IMR-90 (cell line): ENCODE results near the gene KLHL29. TPM values are rescaled to one million over a fixed set of nuclear protein-coding genes. Genes with fewer than 3 reads are reported as not detected.

Experiments
- ATAC-seq: fragments of 200-7000 bp; cut with Tn5 transposase; 2 replicates; pipeline ENCODE4 v1.9.1; 2020; ENCODE audit warnings: low read depth, mild to moderate bottlenecking, moderate library complexity
- BruUV-seq: library from RNA; stranded (reverse); fragments of 400-500 nt; replicated peaks from 2 replicates; lab custom pipeline; 2021; lab: Mats Ljungman, UMichigan
- CTCF ChIA-PET: fragments of 300-600 bp; formaldehyde crosslinking; extraction: SDS; loops from one replicate; lab custom pipeline; 2021; ENCODE audit warnings: antibody characterized with exemption; lab: Yijun Ruan, JAX
- POLR2A ChIA-PET: fragments of 300-600 bp; sonication (Branson Sonifier 250); formaldehyde crosslinking; loops from one replicate; lab custom pipeline; 2022; ENCODE audit warnings: antibody characterized with exemption; ENCODE audit not compliant: unreplicated experiment; lab: Charles Lee
- DNase-seq: peaks from one replicate; pipeline ENCODE4 v3.0.0; 2013
- H2AFZ ChIP-seq: replicated peaks from 2 replicates; pipeline ENCODE3; 2013; ENCODE audit warnings: low read length, mild to moderate bottlenecking; ENCODE audit not compliant: poor library complexity
- H2AK5ac ChIP-seq: 2 replicates; pipeline ENCODE4 v1.6.1; 2013; ENCODE audit warnings: low read depth, low read length, inconsistent platforms
- H2AK9ac ChIP-seq: replicated peaks from 2 replicates; pipeline ENCODE3; 2013; ENCODE audit warnings: mild to moderate bottlenecking, low read depth, low read length, moderate library complexity; ENCODE audit not compliant: poor library complexity
- H2BK120ac ChIP-seq: 2 replicates; pipeline ENCODE4 v1.6.1; 2013; ENCODE audit warnings: low read depth, low read length, inconsistent platforms
- H2BK15ac ChIP-seq: 3 replicates; pipeline ENCODE4 v1.6.1; 2013; ENCODE audit warnings: low read depth, low read length, inconsistent platforms
- H2BK20ac ChIP-seq: 2 replicates; pipeline ENCODE4 v1.6.1; 2013; ENCODE audit warnings: low read depth, mild to moderate bottlenecking, inconsistent platforms, low read length, moderate library complexity
- H2BK5ac ChIP-seq: 2 replicates; pipeline ENCODE4 v1.6.1; 2013; ENCODE audit warnings: mild to moderate bottlenecking, low read depth, low read length, inconsistent platforms; ENCODE audit not compliant: poor library complexity, severe bottlenecking
- H3K14ac ChIP-seq: replicated peaks from 2 replicates; pipeline ENCODE4 v1.6.1; 2013; ENCODE audit warnings: low read depth, low read length, inconsistent platforms
- H3K18ac ChIP-seq: 2 replicates; pipeline ENCODE4 v1.6.1; 2013; ENCODE audit warnings: low read depth, low read length, control low read depth
- H3K23ac ChIP-seq: 2 replicates; pipeline ENCODE4 v1.6.1; 2013; ENCODE audit warnings: low read depth, low read length, inconsistent platforms
- H3K27ac ChIP-seq: 2 replicates; pipeline ENCODE4 v1.5.1; 2013; ENCODE audit warnings: mild to moderate bottlenecking, control low read depth, low read length; ENCODE audit not compliant: insufficient read depth
- H3K27me3 ChIP-seq: 2 replicates; pipeline ENCODE4 v1.6.1; 2013; ENCODE audit warnings: low read length; ENCODE audit not compliant: control insufficient read depth, insufficient read depth
- H3K36me3 ChIP-seq: 2 replicates; pipeline ENCODE4 v1.6.1; 2013; ENCODE audit warnings: low read length, mixed read lengths; ENCODE audit not compliant: control insufficient read depth, insufficient read depth
- H3K4ac ChIP-seq: 2 replicates; pipeline ENCODE4 v1.6.1; 2013; ENCODE audit warnings: low read depth, low read length, inconsistent platforms
- H3K4me1 ChIP-seq: 2 replicates; pipeline ENCODE4 v1.6.1; 2013; ENCODE audit warnings: low read length, mixed read lengths; ENCODE audit not compliant: control insufficient read depth, insufficient read depth
- H3K4me2 ChIP-seq: 2 replicates; pipeline ENCODE4 v1.6.1; 2013; ENCODE audit warnings: low read depth, mild to moderate bottlenecking, control low read depth, low read length, moderate library complexity
- H3K4me3 ChIP-seq: 2 replicates; pipeline ENCODE4 v1.5.1; 2013; ENCODE audit warnings: low read depth, mild to moderate bottlenecking, control low read depth, low read length, moderate library complexity; ENCODE audit not compliant: insufficient read depth
- H3K56ac ChIP-seq: 2 replicates; pipeline ENCODE4 v1.6.1; 2013; ENCODE audit warnings: low read length, inconsistent platforms; ENCODE audit not compliant: insufficient read depth; ENCODE audit errors: extremely low read depth
- H3K79me1 ChIP-seq, 2 experiments: 2 replicates each; pipeline ENCODE4 v1.6.1; 2013; ENCODE audit warnings: low read length in 2 of 2, inconsistent platforms in 1 of 2, low read depth in 1 of 2
- H3K9ac ChIP-seq: 2 replicates; pipeline ENCODE4 v1.6.1; 2013; ENCODE audit warnings: low read depth, low read length, control low read depth
- H3K9me1 ChIP-seq: 2 replicates; pipeline ENCODE4 v1.6.1; 2013; ENCODE audit warnings: low read length, inconsistent platforms; ENCODE audit not compliant: insufficient read depth
- H3K9me3 ChIP-seq: 2 replicates; pipeline ENCODE4 v1.6.1; 2013; ENCODE audit warnings: low read length; ENCODE audit not compliant: control insufficient read depth, insufficient read depth
- H4K20me1 ChIP-seq: 2 replicates; pipeline ENCODE4 v1.6.1; 2013; ENCODE audit warnings: low read length, inconsistent platforms; ENCODE audit not compliant: insufficient read depth
- H4K5ac ChIP-seq: 2 replicates; pipeline ENCODE4 v1.6.1; 2013; ENCODE audit warnings: mild to moderate bottlenecking, low read depth, low read length, control low read depth
- H4K8ac ChIP-seq, 2 experiments: 2 replicates each; pipeline ENCODE4 v1.6.1; 2013; ENCODE audit warnings: low read depth in 2 of 2, low read length in 2 of 2, control low read depth in 1 of 2, inconsistent platforms in 1 of 2
- H4K91ac ChIP-seq: 2 replicates; pipeline ENCODE4 v1.6.1; 2013; ENCODE audit warnings: low read depth, low read length, inconsistent platforms; ENCODE audit not compliant: insufficient read depth
- BHLHE40 ChIP-seq: fragments of 150-350 bp; IDR thresholded peaks from 2 replicates; pipeline ENCODE4 v1.6.1; 2016; ENCODE audit warnings: mild to moderate bottlenecking, low read depth, low read length
- CEBPB ChIP-seq: IDR thresholded peaks from 2 replicates; pipeline ENCODE4 v1.6.1; 2012; ENCODE audit warnings: low read depth, low read length, improper control_type of control experiment
- CHD1 ChIP-seq: IDR thresholded peaks from 2 replicates; pipeline ENCODE4 v1.6.1; 2012; ENCODE audit warnings: low read depth, low read length, improper control_type of control experiment
- CTCF ChIP-seq: conservative IDR thresholded peaks from 2 replicates; pipeline ENCODE4 v1.5.1; 2012; ENCODE audit warnings: mild to moderate bottlenecking, low read depth, low read length, improper control_type of control experiment
- ELK1 ChIP-seq: fragments of 150-350 bp; IDR thresholded peaks from 2 replicates; pipeline ENCODE4 v1.6.1; 2016; ENCODE audit warnings: low read depth, mild to moderate bottlenecking, low read length, moderate library complexity, borderline replicate concordance
- FOS ChIP-seq: fragments of 150-350 bp; IDR thresholded peaks from 2 replicates; pipeline ENCODE4 v1.6.1; 2016; ENCODE audit warnings: low read depth, low read length
- MAFK ChIP-seq: IDR thresholded peaks from 2 replicates; pipeline ENCODE4 v1.6.1; 2012; ENCODE audit warnings: low read depth, low read length, improper control_type of control experiment
- MAZ ChIP-seq: IDR thresholded peaks from 2 replicates; pipeline ENCODE4 v1.6.1; 2012; ENCODE audit warnings: low read depth, mild to moderate bottlenecking, low read length, improper control_type of control experiment, moderate library complexity, borderline replicate concordance
- MXI1 ChIP-seq: IDR thresholded peaks from 2 replicates; pipeline ENCODE4 v1.6.1; 2012; ENCODE audit warnings: low read depth, mild to moderate bottlenecking, low read length, moderate library complexity, borderline replicate concordance
- NFE2L2 ChIP-seq: fragments of 150-350 bp; IDR thresholded peaks from 2 replicates; pipeline ENCODE4 v1.6.1; 2016; ENCODE audit warnings: low read depth, mild to moderate bottlenecking, low read length
- POLR2A ChIP-seq: IDR thresholded peaks from 2 replicates; pipeline ENCODE4 v1.6.1; 2012; ENCODE audit warnings: mild to moderate bottlenecking, low read depth, low read length
- RAD21 ChIP-seq: IDR thresholded peaks from 2 replicates; pipeline ENCODE4 v1.6.1; 2012; ENCODE audit warnings: low read length, improper control_type of control experiment
- RCOR1 ChIP-seq: IDR thresholded peaks from 2 replicates; pipeline ENCODE4 v1.6.1; 2012; ENCODE audit warnings: mild to moderate bottlenecking, low read length, improper control_type of control experiment; ENCODE audit not compliant: insufficient replicate concordance
- RFX5 ChIP-seq: IDR thresholded peaks from 2 replicates; pipeline ENCODE4 v1.8.0; 2012; ENCODE audit warnings: low read depth, mild to moderate bottlenecking, low read length, moderate library complexity
- SMC3 ChIP-seq: fragments of 150-350 bp; IDR thresholded peaks from 2 replicates; pipeline ENCODE4 v1.6.1; 2016; ENCODE audit warnings: low read depth, mild to moderate bottlenecking, antibody characterized with exemption, low read length, moderate library complexity
- WGBS, 2 experiments: methylation state at CpG; one replicate each; pipeline versions ENCODE4 v1.1.5 to v1.1.7; 2013; ENCODE audit warnings: missing lambda C conversion rate in 2 of 2; ENCODE audit not compliant: insufficient read length in 1 of 2; ENCODE audit errors: extremely low coverage in 2 of 2; 5-methylcytosine and 5-hydroxymethylcytosine counted together
- dilution Hi-C: fragments of 300-500 bp; cut with HindIII; formaldehyde crosslinking; loops from one replicate; pipeline ENCODE4 v1.14.3; 2018; ENCODE audit warnings: low sequenced_read_pairs; ENCODE audit not compliant: unreplicated experiment
- in situ Hi-C: fragments of 300-500 bp; cut with MboI; formaldehyde crosslinking; loops from 3 replicates; pipeline ENCODE4 v1.14.3; 2019; ENCODE audit warnings: low sequenced_read_pairs, inconsistent platforms, mixed read lengths
- intact Hi-C: fragments of 100-400 bp; cut with micrococcal nuclease; formaldehyde crosslinking; loops from 2 replicates; pipeline ENCODE4 v1.10.0; 2022
- polyA plus RNA-seq, 3 experiments: library from polyadenylated mRNA; depleted of rRNA; stranded (reverse); fragments of >200 nt; gene quantifications; 2 replicates each; pipeline ENCODE4 v1.2.3, GENCODE V29; 2012; ENCODE audit warnings: low replicate concordance in 1 of 3
- total RNA-seq: library from RNA; depleted of rRNA; stranded (reverse); fragments of >200 nt; gene quantifications from 2 replicates; pipeline ENCODE4 v1.2.3, GENCODE V29; 2012
- TF ChIP-seq, protein P1 (sequence below): fragments of 150-350 bp; IDR thresholded peaks from 2 replicates; pipeline ENCODE4 v1.6.1; 2017; ENCODE audit warnings: mild to moderate bottlenecking, antibody characterized with exemption, low read length, low read depth

The KLHL29 gene
- total and polyA plus RNA-seq, 2 of the 4 experiments (the other 2 are of a cell fraction), result 2.0 to 8.0 TPM

GRCh38 chr2:23586741-23587306 lies 201.8 kb downstream of the KLHL29 start:
- ChIA-PET CTCF (interaction anchor here (0.7 kb wide), 1 partner anchor 100 kb away, joined by 5 read pairs; no protein-coding TSS in a partner anchor), POLR2A (no interaction called here)
- intact Hi-C loops, result no loop called here

More at GRCh38 chr2:23586741-23587306, 201.8 kb downstream of the KLHL29 start:
- H3K4me2 ChIP-seq, result no peak overlapping the region
- no peak overlapping the region for H2BK120ac ChIP-seq
- H3K56ac ChIP-seq, result no peak overlapping the region
- TF ChIP-seq, protein P1, sequence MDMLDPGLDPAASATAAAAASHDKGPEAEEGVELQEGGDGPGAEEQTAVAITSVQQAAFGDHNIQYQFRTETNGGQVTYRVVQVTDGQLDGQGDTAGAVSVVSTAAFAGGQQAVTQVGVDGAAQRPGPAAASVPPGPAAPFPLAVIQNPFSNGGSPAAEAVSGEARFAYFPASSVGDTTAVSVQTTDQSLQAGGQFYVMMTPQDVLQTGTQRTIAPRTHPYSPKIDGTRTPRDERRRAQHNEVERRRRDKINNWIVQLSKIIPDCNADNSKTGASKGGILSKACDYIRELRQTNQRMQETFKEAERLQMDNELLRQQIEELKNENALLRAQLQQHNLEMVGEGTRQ, result no peak
- TF ChIP-seq CEBPB (no peak), SMC3 (no peak), BHLHE40 (no peak), CTCF (no peak), FOS (no peak), RFX5 (no peak), ELK1 (no peak), MAFK (no peak), RCOR1 (no peak), POLR2A (no peak), NFE2L2 (no peak), CHD1 (no peak), MAZ (no peak), RAD21 (no peak), MXI1 (no peak)
- peaks cover 3% of the 10 kb centered on the region; the same call in 1 of the 2 replicates for H3K36me3 ChIP-seq
- H3K27ac ChIP-seq, result no peak overlapping the region
- H3K9ac ChIP-seq, result no peak overlapping the region
- H3K23ac ChIP-seq, result no peak overlapping the region
- no peak overlapping the region for H3K4ac ChIP-seq
- no peaks in the 10 kb centered on the region; the same call in 1 of the 2 replicates for H4K20me1 ChIP-seq
- no peak overlapping the region for H2AFZ ChIP-seq
- no peak overlapping the region for H2BK20ac ChIP-seq
- 96% methylated on average over 3 of the region's 15 CpGs; no CpG with 5 or more reads in 1 of the 2 experiments for WGBS, 2 experiments
- no peak overlapping the region for H2AK9ac ChIP-seq
- H2AK5ac ChIP-seq, result no peak overlapping the region
- no peaks in the 10 kb centered on the region for H3K4me1 ChIP-seq
- H2BK5ac ChIP-seq, result no peak overlapping the region
- H2BK15ac ChIP-seq, result no peak overlapping the region
- H3K4me3 ChIP-seq, result no peak overlapping the region
- DNase-seq (no peak), ATAC-seq (no peak)
- H3K14ac ChIP-seq, result no peak overlapping the region
- dilution Hi-C loops, result no loop called here
- no peaks in the 10 kb centered on the region; a peak in 1 of 4 replicates for H3K79me1 ChIP-seq
- H3K18ac ChIP-seq, result no peak overlapping the region
- H3K9me3 ChIP-seq, result no peaks in the 10 kb centered on the region
- H4K8ac ChIP-seq, result no peak overlapping the region
- H4K5ac ChIP-seq, result no peak overlapping the region
- no peaks in the 10 kb centered on the region for H3K9me1 ChIP-seq
- no peaks in the 10 kb centered on the region for H3K27me3 ChIP-seq
- no TSS peak for BruUV-seq
- H4K91ac ChIP-seq, result no peak overlapping the region
- in situ Hi-C loops, result no loop called here
